Measurements from ENCODE around the gene SCN1A. TPM values are rescaled to one million over a fixed set of nuclear protein-coding genes. Genes with fewer than 3 reads are reported as not detected.

SCN1A gene
- total RNA-seq, 6 donors from 2014 or later = 11.5 to 42.2 (median 17.6) TPM

- ATAC-seq (ENCODE audit: low FRiP score in 2 of 2) (peak in 1 of 2 donors; percentile 31), DNase-seq (no peak)
- H3K36me3 ChIP-seq = no peaks in the 10 kb centered on the region
- TF ChIP-seq CTCF (IDR thresholded peaks at IDR 0.05) (no peak), POLR2A (IDR thresholded peaks at IDR 0.05) (no peak), EP300 (IDR thresholded peaks at IDR 0.05) (no peak), POLR2AphosphoS5 (IDR thresholded peaks at IDR 0.05) (no peak)
- H3K27ac ChIP-seq = no peak overlapping the region
- no peak overlapping the region for H3K4me3 ChIP-seq
- peaks cover 0 to 8% (median 2%) of the 10 kb centered on the region in 4 donors for H3K4me1 ChIP-seq
- no peaks in the 10 kb centered on the region for H3K9me3 ChIP-seq
- no peaks in the 10 kb centered on the region for H3K27me3 ChIP-seq
- WGBS, 2 donors = 67 to 70% methylated on average over 3 of the region's 3 CpGs
These were observed 34.9 kb downstream of the SCN1A start for GRCh38 chr2:166092889-166093288.

GRCh38 chr2:166091439-166091838, 36.4 kb downstream of the SCN1A start:
- TF ChIP-seq POLR2AphosphoS5 (IDR thresholded peaks at IDR 0.05) (no peak), EP300 (IDR thresholded peaks at IDR 0.05) (no peak), POLR2A (IDR thresholded peaks at IDR 0.05) (no peak), CTCF (IDR thresholded peaks at IDR 0.05) (no peak)
- H3K9me3 ChIP-seq = no peaks in the 10 kb centered on the region

GRCh38 chr2:166090908-166091307, 36.9 kb downstream of the SCN1A start:
- H3K27ac ChIP-seq = no peak overlapping the region
- no peak overlapping the region for H3K4me3 ChIP-seq
- H3K9me3 ChIP-seq = no peaks in the 10 kb centered on the region
- 39 to 40% methylated on average over 5 of the region's 5 CpGs for WGBS, 2 donors
- DNase-seq = no peak
- no peak for ATAC-seq (ENCODE audit: low FRiP score in 2 of 2)
- no peaks in the 10 kb centered on the region for H3K36me3 ChIP-seq
- H3K4me1 ChIP-seq = peaks cover 0 to 8% (median 2%) of the 10 kb centered on the region in 4 donors
- H3K27me3 ChIP-seq = no peaks in the 10 kb centered on the region
- TF ChIP-seq CTCF (IDR thresholded peaks at IDR 0.05) (no peak), EP300 (IDR thresholded peaks at IDR 0.05) (no peak), POLR2A (IDR thresholded peaks at IDR 0.05) (no peak), POLR2AphosphoS5 (IDR thresholded peaks at IDR 0.05) (no peak)

More at GRCh38 chr2:166091439-166091838, 36.4 kb downstream of the SCN1A start:
- H3K27ac ChIP-seq = no peak overlapping the region
- H3K27me3 ChIP-seq = no peaks in the 10 kb centered on the region
- WGBS, 2 donors = 40 to 47% methylated on average over 3 of the region's 3 CpGs
- no peak overlapping the region for H3K4me3 ChIP-seq
- no peak for DNase-seq
- ATAC-seq (ENCODE audit: low FRiP score in 2 of 2) = no peak
- H3K36me3 ChIP-seq = no peaks in the 10 kb centered on the region
- H3K4me1 ChIP-seq = peaks cover 0 to 8% (median 2%) of the 10 kb centered on the region in 4 donors

GRCh38 chr2:166090346-166090745, 37.5 kb downstream of the SCN1A start:
- Histone ChIP-seq H3K27ac (no peak overlapping the region), H3K4me3 (no peak overlapping the region)

More at GRCh38 chr2:166090346-166090745, 37.5 kb downstream of the SCN1A start:
- 68 to 74% methylated on average over 2 of the region's 2 CpGs for WGBS, 2 donors
- Histone ChIP-seq H3K9me3 (no peaks in the 10 kb centered on the region), H3K36me3 (no peaks in the 10 kb centered on the region), H3K27me3 (no peaks in the 10 kb centered on the region), H3K4me1 (peaks cover 0 to 8% (median 2%) of the 10 kb centered on the region in 4 donors)
- TF ChIP-seq POLR2AphosphoS5 (IDR thresholded peaks at IDR 0.05) (no peak), CTCF (IDR thresholded peaks at IDR 0.05) (no peak), POLR2A (IDR thresholded peaks at IDR 0.05) (no peak), EP300 (IDR thresholded peaks at IDR 0.05) (no peak)
- no peak for DNase-seq
- no peak for ATAC-seq (ENCODE audit: low FRiP score in 2 of 2)

All from upper lobe of left lung (tissue), 6 donors.